ENCODE results near the gene CUL3.
A peak's percentile ranks its signal among the peaks of the same experiment; 100 is the strongest.
"Not testable (repeated sequence)": the region's sequence is repeated elsewhere in the genome, so short reads cannot be mapped to it uniquely, and the experiment has no call there.

Gene CUL3

GRCh38 chr2:224523626-224524577, 61.3 kb downstream of the CUL3 start:
- DNase-seq (ENCODE audit: low read depth in 1 of 2, low spot score in 1 of 2), result peak in 1 of 2 experiments; percentile 17
- no peak overlapping the region for H3K4me3 ChIP-seq (replicated peaks; ENCODE audit: insufficient read depth, low read length)
- peak overlapping the region; percentile 16 for H3K27ac ChIP-seq (replicated peaks)
- TF ChIP-seq CTCF (IDR thresholded peaks at IDR 0.05; ENCODE audit: insufficient read depth, low read length) (no peak), POLR2AphosphoS5 (IDR thresholded peaks at IDR 0.05; ENCODE audit: low read depth) (no peak), REST (IDR thresholded peaks at IDR 0.05; ENCODE audit: insufficient replicate concordance, low read depth) (no peak)
- no peaks in the 10 kb centered on the region for H3K27me3 ChIP-seq (ENCODE audit: insufficient read depth, poor library complexity, severe bottlenecking)

GRCh38 chr2:224522483-224522882, 62.7 kb downstream of the CUL3 start:
- H3K4me3 ChIP-seq (replicated peaks; ENCODE audit: insufficient read depth, low read length); H3K27ac ChIP-seq (replicated peaks); DNase-seq (ENCODE audit: low read depth in 1 of 2, low spot score in 1 of 2); H3K27me3 ChIP-seq (ENCODE audit: insufficient read depth, poor library complexity, severe bottlenecking): not testable (repeated sequence)

- DNase-seq (ENCODE audit: low read depth in 1 of 2, low spot score in 1 of 2), result no peak
- no peak overlapping the region for H3K4me3 ChIP-seq (replicated peaks; ENCODE audit: insufficient read depth, low read length)
These were observed 65.1 kb downstream of the CUL3 start for GRCh38 chr2:224520064-224520463.

More at GRCh38 chr2:224520064-224520463, 65.1 kb downstream of the CUL3 start:
- TF ChIP-seq CTCF (IDR thresholded peaks at IDR 0.05; ENCODE audit: insufficient read depth, low read length) (no peak), SPI1 (IDR thresholded peaks at IDR 0.05; ENCODE audit: borderline replicate concordance, low read depth) (no peak), REST (IDR thresholded peaks at IDR 0.05; ENCODE audit: insufficient replicate concordance, low read depth) (no peak), POLR2AphosphoS5 (IDR thresholded peaks at IDR 0.05; ENCODE audit: low read depth) (no peak), GABPA (IDR thresholded peaks at IDR 0.05; ENCODE audit: low read depth) (no peak)
- Histone ChIP-seq H3K27ac (replicated peaks) (no peak overlapping the region), H3K27me3 (ENCODE audit: insufficient read depth, poor library complexity, severe bottlenecking) (no peaks in the 10 kb centered on the region)
